NB4 (cell line): ENCODE data around the gene SIN3A.
"Not testable (repeated sequence)": the region's sequence is repeated elsewhere in the genome, so short reads cannot be mapped to it uniquely, and the experiment has no call there.

Experiments
- DNase-seq: peaks from one replicate; pipeline ENCODE4 v3.0.0; 2010; ENCODE audit warnings: low read depth
- H3K4me3 ChIP-seq: one replicate; pipeline ENCODE4 v1.5.1; 2011; ENCODE audit warnings: mild to moderate bottlenecking, low read depth, low read length, moderate library complexity
- MAX ChIP-seq: IDR thresholded peaks from 2 replicates; pipeline ENCODE4 v1.6.1; 2011; ENCODE audit warnings: low read depth, low read length
- MYC ChIP-seq: IDR thresholded peaks from 2 replicates; pipeline ENCODE4 v1.6.1; 2011; ENCODE audit warnings: low read depth, low read length
- POLR2A ChIP-seq: IDR thresholded peaks from 2 replicates; pipeline ENCODE4 v1.6.1; 2011; ENCODE audit warnings: mild to moderate bottlenecking; ENCODE audit not compliant: insufficient read length; ENCODE audit errors: extremely low read depth
- TF ChIP-seq, protein P1 (sequence below): IDR thresholded peaks from one replicate; pipeline ENCODE4 v1.5.1; 2012; ENCODE audit warnings: low read depth, low read length

Gene SIN3A

GRCh38 chr15:75348034-75348561 lies 103.4 kb downstream of the SIN3A start:
- H3K4me3 ChIP-seq = no peak overlapping the region
- DNase-seq = no peak
- TF ChIP-seq, protein P1, sequence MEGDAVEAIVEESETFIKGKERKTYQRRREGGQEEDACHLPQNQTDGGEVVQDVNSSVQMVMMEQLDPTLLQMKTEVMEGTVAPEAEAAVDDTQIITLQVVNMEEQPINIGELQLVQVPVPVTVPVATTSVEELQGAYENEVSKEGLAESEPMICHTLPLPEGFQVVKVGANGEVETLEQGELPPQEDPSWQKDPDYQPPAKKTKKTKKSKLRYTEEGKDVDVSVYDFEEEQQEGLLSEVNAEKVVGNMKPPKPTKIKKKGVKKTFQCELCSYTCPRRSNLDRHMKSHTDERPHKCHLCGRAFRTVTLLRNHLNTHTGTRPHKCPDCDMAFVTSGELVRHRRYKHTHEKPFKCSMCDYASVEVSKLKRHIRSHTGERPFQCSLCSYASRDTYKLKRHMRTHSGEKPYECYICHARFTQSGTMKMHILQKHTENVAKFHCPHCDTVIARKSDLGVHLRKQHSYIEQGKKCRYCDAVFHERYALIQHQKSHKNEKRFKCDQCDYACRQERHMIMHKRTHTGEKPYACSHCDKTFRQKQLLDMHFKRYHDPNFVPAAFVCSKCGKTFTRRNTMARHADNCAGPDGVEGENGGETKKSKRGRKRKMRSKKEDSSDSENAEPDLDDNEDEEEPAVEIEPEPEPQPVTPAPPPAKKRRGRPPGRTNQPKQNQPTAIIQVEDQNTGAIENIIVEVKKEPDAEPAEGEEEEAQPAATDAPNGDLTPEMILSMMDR = no peak
- TF ChIP-seq MYC = no peak

DNA sequence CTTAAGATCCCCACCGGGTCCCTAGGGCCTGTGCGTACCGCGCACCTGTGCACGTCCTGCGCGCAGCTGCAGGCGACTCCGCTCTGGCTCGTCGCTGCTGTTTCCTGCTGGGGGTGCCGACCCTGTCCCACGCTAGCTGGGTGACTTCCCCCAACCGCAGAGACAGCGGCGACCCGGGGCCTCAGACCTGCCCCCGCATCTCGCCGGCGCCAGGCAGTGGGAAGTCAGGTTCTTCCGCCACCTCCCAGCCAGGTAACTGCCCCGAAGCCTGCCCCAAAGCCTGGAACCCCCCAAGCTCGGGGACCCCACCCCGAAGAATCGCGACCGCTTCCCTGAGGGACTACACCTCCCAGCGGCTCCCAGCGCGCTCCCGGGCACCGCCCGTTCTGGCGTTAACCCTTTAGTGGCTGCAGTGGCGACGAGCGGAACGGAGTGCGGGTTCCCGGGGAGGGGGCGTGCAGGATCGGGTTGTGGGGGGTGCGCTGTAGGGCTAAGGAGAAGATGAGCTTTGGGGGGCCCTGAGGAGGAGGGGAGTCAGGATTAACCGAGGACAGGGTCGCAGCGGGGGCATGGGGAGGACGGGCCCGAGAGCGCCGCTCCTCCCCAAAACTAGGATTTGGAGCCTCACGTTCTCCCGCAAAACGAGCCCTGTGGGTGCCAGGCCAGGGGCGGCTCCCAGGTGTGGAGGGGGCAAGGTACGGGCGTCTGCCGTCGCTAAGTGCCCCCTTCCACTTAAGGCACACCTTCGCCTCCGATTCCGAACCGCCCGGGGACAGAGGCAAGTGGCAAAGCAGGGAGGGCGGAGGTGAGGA lies 104.1 kb downstream of the SIN3A start:
- no peak for DNase-seq
- no peak overlapping the region for H3K4me3 ChIP-seq
- TF ChIP-seq MAX = no peak
- TF ChIP-seq POLR2A = no peak
- TF ChIP-seq MYC = no peak
- TF ChIP-seq, protein P1 = no peak

- DNase-seq = no peak
- TF ChIP-seq MYC (no peak), POLR2A (no peak), MAX (no peak)
- TF ChIP-seq, protein P1 = no peak
- no peak within 1 kb of the TSS for H3K4me3 ChIP-seq
Observed at GRCh38 chr15:75346796-75347221, 104.7 kb downstream of the SIN3A start, which contains the start of gene NEIL1. TSS of gene NEIL1 (plus strand) at chr15:75347039. CDS start at chr15:75348906, 1,867 bp downstream.

- DNase-seq, H3K4me3 ChIP-seq: not testable (repeated sequence)
Observed at GRCh38 chr15:75343953-75344352, 107.5 kb downstream of the SIN3A start.

DNA sequence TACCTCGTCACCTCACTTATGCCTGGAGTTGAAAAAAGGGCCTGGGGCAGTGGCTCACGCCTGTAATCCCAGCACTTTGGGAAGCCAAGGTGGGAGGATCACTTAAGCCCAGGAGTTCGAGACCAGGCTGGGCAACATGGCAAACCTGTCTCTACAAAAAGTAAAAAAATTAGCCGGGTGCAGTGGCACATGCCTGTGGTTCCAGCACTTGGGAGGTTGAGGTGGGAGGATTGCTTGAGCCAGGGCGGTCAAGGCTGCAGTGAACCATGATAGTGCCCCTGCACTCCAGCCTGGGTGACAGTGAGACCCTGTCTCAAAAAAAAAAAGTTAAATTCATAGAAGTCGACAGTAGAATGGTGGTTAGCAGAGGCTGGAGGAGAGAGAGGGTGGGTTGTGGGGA lies 109.3 kb downstream of the SIN3A start:
- no peak for DNase-seq
- TF ChIP-seq, protein P1 = no peak
- TF ChIP-seq MAX (no peak), MYC (no peak), POLR2A (no peak)
- H3K4me3 ChIP-seq = no peak overlapping the region

DNA sequence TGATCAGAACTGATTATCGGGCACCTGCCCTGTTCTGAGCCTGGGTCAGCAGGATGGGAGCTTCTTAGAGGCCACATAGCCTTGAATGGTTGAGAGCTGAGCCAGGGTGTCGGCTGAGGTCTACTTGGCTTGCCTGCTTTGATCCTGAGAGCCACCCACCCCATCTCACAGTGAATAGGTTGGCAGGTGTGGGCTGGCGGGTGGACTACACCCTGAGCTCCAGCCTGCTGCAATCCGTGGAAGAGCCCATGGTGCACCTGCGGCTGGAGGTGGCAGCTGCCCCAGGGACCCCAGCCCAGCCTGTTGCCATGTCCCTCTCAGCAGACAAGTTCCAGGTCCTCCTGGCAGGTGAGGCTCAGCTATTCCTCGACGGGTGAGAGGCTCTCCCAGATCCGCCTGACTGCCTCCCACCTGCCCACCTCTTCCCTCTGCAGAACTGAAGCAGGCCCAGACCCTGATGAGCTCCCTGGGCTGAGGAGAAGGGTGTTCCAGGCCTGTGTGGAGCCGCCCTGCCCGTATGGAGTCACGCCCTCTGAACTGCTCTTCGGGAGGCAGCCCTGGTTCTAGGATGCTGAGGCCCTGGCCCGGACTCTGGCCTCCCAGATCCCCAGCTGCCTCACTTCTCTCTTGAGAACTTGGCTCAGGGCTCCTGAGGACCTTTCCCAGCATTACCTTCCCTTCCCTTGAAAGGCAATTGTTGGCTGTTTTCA lies 111.8 kb downstream of the SIN3A start:
- H3K4me3 ChIP-seq = no peak overlapping the region
- no peak for DNase-seq
- TF ChIP-seq, protein P1 = no peak
- TF ChIP-seq MAX (no peak), POLR2A (no peak), MYC (no peak)
